ENCODE results near the gene TPRN.

DNA sequence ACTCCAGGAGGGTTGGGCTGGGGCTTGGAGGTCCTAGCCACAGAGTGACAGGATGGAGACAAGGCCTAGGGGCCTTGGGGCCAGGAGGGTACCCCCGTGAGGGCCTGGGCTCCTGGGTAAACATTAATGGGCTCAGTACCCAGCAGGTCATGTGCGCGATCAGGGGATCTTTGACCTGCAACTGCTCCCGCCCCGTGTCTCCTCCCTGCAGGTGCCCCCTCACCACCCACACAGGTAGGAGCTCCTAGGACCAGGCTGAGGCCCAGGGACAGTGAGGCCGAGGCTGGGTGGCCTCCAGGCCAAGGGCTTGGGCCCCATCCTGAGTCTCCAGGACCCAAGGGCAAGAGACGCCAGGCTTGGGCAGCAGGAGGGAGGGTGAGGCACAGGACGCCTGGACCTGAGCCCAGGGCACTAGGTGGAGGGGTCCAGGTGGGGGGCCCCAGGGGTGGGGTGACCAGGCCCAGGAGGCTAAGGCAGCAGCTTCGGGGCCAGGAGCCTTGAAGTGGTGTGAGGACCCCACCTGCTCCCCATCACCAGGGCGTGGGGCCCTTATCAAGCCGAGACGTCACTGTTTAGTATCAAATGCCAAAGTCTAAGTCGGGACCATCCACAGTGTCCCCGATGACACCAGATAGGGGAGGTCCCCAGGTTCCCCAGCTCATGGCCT, 30.3 kb upstream of the TPRN start, which contains the start of gene SLC34A3:
- TF ChIP-seq, protein P1, sequence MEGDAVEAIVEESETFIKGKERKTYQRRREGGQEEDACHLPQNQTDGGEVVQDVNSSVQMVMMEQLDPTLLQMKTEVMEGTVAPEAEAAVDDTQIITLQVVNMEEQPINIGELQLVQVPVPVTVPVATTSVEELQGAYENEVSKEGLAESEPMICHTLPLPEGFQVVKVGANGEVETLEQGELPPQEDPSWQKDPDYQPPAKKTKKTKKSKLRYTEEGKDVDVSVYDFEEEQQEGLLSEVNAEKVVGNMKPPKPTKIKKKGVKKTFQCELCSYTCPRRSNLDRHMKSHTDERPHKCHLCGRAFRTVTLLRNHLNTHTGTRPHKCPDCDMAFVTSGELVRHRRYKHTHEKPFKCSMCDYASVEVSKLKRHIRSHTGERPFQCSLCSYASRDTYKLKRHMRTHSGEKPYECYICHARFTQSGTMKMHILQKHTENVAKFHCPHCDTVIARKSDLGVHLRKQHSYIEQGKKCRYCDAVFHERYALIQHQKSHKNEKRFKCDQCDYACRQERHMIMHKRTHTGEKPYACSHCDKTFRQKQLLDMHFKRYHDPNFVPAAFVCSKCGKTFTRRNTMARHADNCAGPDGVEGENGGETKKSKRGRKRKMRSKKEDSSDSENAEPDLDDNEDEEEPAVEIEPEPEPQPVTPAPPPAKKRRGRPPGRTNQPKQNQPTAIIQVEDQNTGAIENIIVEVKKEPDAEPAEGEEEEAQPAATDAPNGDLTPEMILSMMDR (conservative IDR thresholded peaks at IDR 0.05 in 1 of 2, IDR thresholded peaks at IDR 0.05 in 1 of 2; ENCODE audit: extremely low read depth in 1 of 2, insufficient read depth in 1 of 2, low read depth in 1 of 2, low read length in 2 of 2) = no peak
- no peak for TF ChIP-seq EZH2 (IDR thresholded peaks at IDR 0.05; ENCODE audit: borderline replicate concordance, low read length)

Data from mammary epithelial cell (primary cell).